H1 (cell line): ENCODE results near the gene WDR44. TPM values are rescaled to one million over a fixed set of nuclear protein-coding genes. Genes with fewer than 3 reads are reported as not detected.

ENCODE experiments used
- CTCF ChIA-PET: fragments of 300-600 bp; sonication (Branson Sonifier 250); formaldehyde crosslinking; loops from one replicate; lab custom pipeline; 2021; ENCODE audit not compliant: partially characterized antibody; lab: Charles Lee
- POLR2A ChIA-PET: fragments of 300-600 bp; sonication (Branson Sonifier 250); formaldehyde crosslinking; loops from one replicate; lab custom pipeline; 2021; ENCODE audit warnings: inconsistent platforms; ENCODE audit not compliant: partially characterized antibody; lab: Charles Lee
- DNase-seq, 2 experiments: peaks; one replicate each; pipeline versions ENCODE4 v3.0.0 to v3.0.0-alpha.2; 2010 to 2022; ENCODE audit warnings: low spot score in 2 of 2, low read depth in 1 of 2, mixed read lengths in 1 of 2
- FAIRE-seq: peaks from 2 replicates; lab custom pipeline; 2011; peaks lifted over from hg19 to GRCh38; lab: Jason Lieb, UNC
- H2AFZ ChIP-seq: 2 replicates; pipeline ENCODE4 v1.8.1; 2012; ENCODE audit warnings: low read length, inconsistent platforms
- H2AK5ac ChIP-seq: 2 replicates; pipeline ENCODE4 v1.6.1; 2013; ENCODE audit warnings: low read depth, low read length
- H2BK120ac ChIP-seq: replicated peaks from 2 replicates; pipeline ENCODE3; 2013; ENCODE audit warnings: low read depth, low read length, inconsistent platforms
- H2BK12ac ChIP-seq: 2 replicates; pipeline ENCODE4 v1.6.1; 2013; ENCODE audit warnings: low read depth, low read length
- H2BK15ac ChIP-seq: 2 replicates; pipeline ENCODE4 v1.6.1; 2013; ENCODE audit warnings: low read length
- H2BK20ac ChIP-seq: 2 replicates; pipeline ENCODE4 v1.6.1; 2013; ENCODE audit warnings: low read length
- H2BK5ac ChIP-seq: 2 replicates; pipeline ENCODE4 v1.6.1; 2013; ENCODE audit warnings: low read depth, low read length
- H3K14ac ChIP-seq: 2 replicates; pipeline ENCODE4 v1.6.1; 2013; ENCODE audit warnings: inconsistent platforms; ENCODE audit not compliant: insufficient read length
- H3K18ac ChIP-seq: 2 replicates; pipeline ENCODE4 v1.6.1; 2013; ENCODE audit warnings: low read length; ENCODE audit errors: extremely low read depth
- H3K23ac ChIP-seq: 2 replicates; pipeline ENCODE4 v1.6.1; 2013; ENCODE audit warnings: inconsistent platforms; ENCODE audit not compliant: insufficient read length
- H3K23me2 ChIP-seq: 2 replicates; pipeline ENCODE4 v1.6.1; 2013; ENCODE audit warnings: low read depth, low read length
- H3K27ac ChIP-seq: 2 replicates; pipeline ENCODE4 v1.6.1; 2011; ENCODE audit warnings: low read depth, low read length, inconsistent platforms
- H3K27me3 ChIP-seq, 4 experiments: replicated peaks in 1 of 4; 1 replicate in 1 of 4; 2 replicates in 3 of 4; pipeline versions ENCODE4 v1.6.1 to v1.8.1; 2011 to 2013; ENCODE audit warnings: low read length in 3 of 4, mild to moderate bottlenecking in 3 of 4, inconsistent platforms in 2 of 4, mixed read lengths in 2 of 4, moderate library complexity in 1 of 4; ENCODE audit not compliant: control insufficient read depth in 3 of 4, insufficient read depth in 3 of 4; ENCODE audit errors: extremely low read depth in 1 of 4
- H3K36me3 ChIP-seq, 4 experiments: 2 replicates each; pipeline versions ENCODE4 v1.6.1 to v1.8.1; 2011 to 2013; ENCODE audit warnings: mild to moderate bottlenecking in 4 of 4, low read length in 3 of 4, moderate library complexity in 2 of 4, control low read depth in 1 of 4, inconsistent platforms in 1 of 4; ENCODE audit not compliant: insufficient read depth in 4 of 4, control insufficient read depth in 2 of 4
- H3K4ac ChIP-seq: replicated peaks from 2 replicates; pipeline ENCODE3; 2013; ENCODE audit warnings: low read length, low read depth, mixed read lengths, inconsistent platforms; ENCODE audit not compliant: insufficient read length
- H3K4me1 ChIP-seq, 4 experiments: replicated peaks in 1 of 4; 1 replicate in 1 of 4; 2 replicates in 3 of 4; pipeline versions ENCODE4 v1.6.1 to v1.8.1; 2011 to 2013; ENCODE audit warnings: low read length in 3 of 4, inconsistent platforms in 2 of 4, mixed read lengths in 1 of 4; ENCODE audit not compliant: insufficient read depth in 4 of 4, control insufficient read depth in 3 of 4
- H3K4me2 ChIP-seq, 2 experiments: 2 replicates each; pipeline versions ENCODE4 v1.6.1 to v1.8.1; 2011 to 2013; ENCODE audit warnings: low read depth in 2 of 2, low read length in 2 of 2, control low read depth in 1 of 2, inconsistent platforms in 1 of 2, mild to moderate bottlenecking in 1 of 2; ENCODE audit not compliant: insufficient read depth in 1 of 2
- H3K4me3 ChIP-seq, 4 experiments: fragments of 200-600, 300-600 bp in 1 of 4; sonication (generic), shearing (Covaris generic), sonication (Bioruptor Twin) in 1 of 4; 2 replicates each; pipeline versions ENCODE4 v1.5.1 to v1.8.1; 2011 to 2016; ENCODE audit warnings: low read length in 4 of 4, low read depth in 3 of 4, control low read depth in 2 of 4, inconsistent platforms in 2 of 4, mild to moderate bottlenecking in 2 of 4, mixed read lengths in 1 of 4, moderate library complexity in 1 of 4; ENCODE audit not compliant: insufficient read depth in 2 of 4; ENCODE audit errors: extremely low read depth in 1 of 4
- H3K56ac ChIP-seq: replicated peaks from 2 replicates; pipeline ENCODE3; 2013; ENCODE audit warnings: low read depth, mild to moderate bottlenecking, mixed read lengths, low read length, inconsistent platforms; ENCODE audit not compliant: insufficient read length
- H3K79me1 ChIP-seq: 2 replicates; pipeline ENCODE4 v1.6.1; 2013; ENCODE audit warnings: low read depth, low read length, control low read depth
- H3K79me2 ChIP-seq, 2 experiments: 2 replicates each; pipeline versions ENCODE4 v1.6.1 to v1.8.1; 2012 to 2013; ENCODE audit warnings: low read length in 2 of 2, mild to moderate bottlenecking in 2 of 2, inconsistent platforms in 1 of 2; ENCODE audit not compliant: insufficient read depth in 2 of 2, control insufficient read depth in 1 of 2
- H3K9ac ChIP-seq, 4 experiments: replicated peaks in 1 of 4; 1 replicate in 1 of 4; 2 replicates in 3 of 4; pipeline versions ENCODE4 v1.6.1 to v1.8.1; 2011 to 2013; ENCODE audit warnings: low read depth in 3 of 4, low read length in 3 of 4, control low read depth in 2 of 4, mild to moderate bottlenecking in 2 of 4, moderate library complexity in 2 of 4, inconsistent platforms in 1 of 4; ENCODE audit errors: extremely low read depth in 1 of 4
- H3K9me3 ChIP-seq, 2 experiments: 2 replicates each; pipeline versions ENCODE4 v1.6.1 to v1.8.1; 2012 to 2013; ENCODE audit warnings: mild to moderate bottlenecking in 2 of 2, moderate library complexity in 2 of 2, control low read depth in 1 of 2, inconsistent platforms in 1 of 2, low read depth in 1 of 2, low read length in 1 of 2, mixed read lengths in 1 of 2; ENCODE audit not compliant: insufficient read depth in 2 of 2
- H4K20me1 ChIP-seq, 2 experiments: replicated peaks in 1 of 2; 2 replicates each; pipeline versions ENCODE3 to v1.8.1; 2011 to 2013; ENCODE audit warnings: inconsistent platforms in 2 of 2, low read length in 2 of 2, mild to moderate bottlenecking in 1 of 2; ENCODE audit not compliant: insufficient read depth in 2 of 2, control insufficient read depth in 1 of 2
- H4K5ac ChIP-seq: 2 replicates; pipeline ENCODE4 v1.6.1; 2013; ENCODE audit warnings: low read length, low read depth, mixed read lengths, inconsistent platforms; ENCODE audit not compliant: insufficient read length
- H4K8ac ChIP-seq: 2 replicates; pipeline ENCODE4 v1.8.0; 2013; ENCODE audit warnings: mild to moderate bottlenecking, moderate library complexity, low read length, inconsistent platforms; ENCODE audit not compliant: insufficient read depth; ENCODE audit errors: extremely low read depth
- H4K91ac ChIP-seq: replicated peaks from 2 replicates; pipeline ENCODE3; 2013; ENCODE audit warnings: low read length, mixed read lengths, inconsistent platforms; ENCODE audit not compliant: insufficient read length
- BRCA1 ChIP-seq: IDR thresholded peaks from 2 replicates; pipeline ENCODE4 v1.6.1; 2012; ENCODE audit warnings: low read depth, low read length, improper control_type of control experiment
- CHD1 ChIP-seq: IDR thresholded peaks from 2 replicates; pipeline ENCODE4 v1.6.1; 2012; ENCODE audit warnings: low read depth, low read length, improper control_type of control experiment
- CREB1 ChIP-seq: IDR thresholded peaks from 2 replicates; pipeline ENCODE4 v1.6.1; 2012; ENCODE audit warnings: inconsistent platforms
- POLR2AphosphoS5 ChIP-seq: IDR thresholded peaks from 2 replicates; pipeline ENCODE4 v1.6.1; 2011; ENCODE audit warnings: low read depth, low read length
- RAD21 ChIP-seq, 2 experiments: IDR thresholded peaks in 1 of 2; conservative IDR thresholded peaks in 1 of 2; 2 replicates each; pipeline ENCODE4 v1.6.1; 2011; ENCODE audit warnings: low read depth in 2 of 2, low read length in 2 of 2, improper control_type of control experiment in 1 of 2, inconsistent platforms in 1 of 2, mild to moderate bottlenecking in 1 of 2, moderate library complexity in 1 of 2
- RFX5 ChIP-seq: IDR thresholded peaks from 2 replicates; pipeline ENCODE4 v1.6.1; 2011; ENCODE audit warnings: low read depth, low read length, improper control_type of control experiment, borderline replicate concordance
- RNF2 ChIP-seq: fragments of 200-900, 300-1000 bp; sonication (generic); IDR thresholded peaks from 2 replicates; pipeline ENCODE4 v1.7.1; 2016; ENCODE audit warnings: borderline replicate concordance, low read depth, mild to moderate bottlenecking, antibody characterized with exemption, low read length; ENCODE audit not compliant: poor library complexity, severe bottlenecking; ENCODE audit errors: missing control alignments
- RXRA ChIP-seq: IDR thresholded peaks from 2 replicates; pipeline ENCODE4 v1.6.1; 2011; ENCODE audit warnings: low read depth, mild to moderate bottlenecking, low read length, moderate library complexity; ENCODE audit not compliant: insufficient read depth
- SAP30 ChIP-seq: fragments of 300-600 bp; sonication (generic); IDR thresholded peaks from 2 replicates; pipeline ENCODE4 v1.7.1; 2012; ENCODE audit warnings: low read length, moderate library complexity, mild to moderate bottlenecking, inconsistent platforms; ENCODE audit not compliant: insufficient read depth, insufficient replicate concordance
- SP1 ChIP-seq: IDR thresholded peaks from 2 replicates; pipeline ENCODE4 v1.6.1; 2011; ENCODE audit warnings: low read depth, low read length
- SP4 ChIP-seq: IDR thresholded peaks from 2 replicates; pipeline ENCODE4 v1.6.1; 2012; ENCODE audit warnings: low read length, inconsistent platforms
- SUZ12 ChIP-seq: fragments of 200-600 bp; sonication (generic); IDR thresholded peaks from 2 replicates; pipeline ENCODE4 v1.6.1; 2012; ENCODE audit warnings: mild to moderate bottlenecking, inconsistent platforms, low read length, moderate library complexity, mixed read lengths
- YY1 ChIP-seq: IDR thresholded peaks from 2 replicates; pipeline ENCODE4 v1.6.1; 2011; ENCODE audit warnings: low read depth, mild to moderate bottlenecking, low read length
- WGBS, 2 experiments: shearing (Covaris generic) in 1 of 2; methylation state at CpG; one replicate each; pipeline versions ENCODE4 v1.1.6 to v1.1.7; 2013 to 2015; ENCODE audit warnings: low lambda C conversion rate in 2 of 2, mixed read lengths in 2 of 2, inconsistent platforms in 1 of 2, low coverage in 1 of 2, missing lambda C conversion rate in 1 of 2; ENCODE audit not compliant: insufficient replicate concordance in 2 of 2, insufficient coverage in 1 of 2, insufficient read length in 1 of 2; ENCODE audit errors: extremely low coverage in 1 of 2, missing lambda C conversion rate in 1 of 2; 5-methylcytosine and 5-hydroxymethylcytosine counted together
- polyA plus RNA-seq, 7 experiments: library from polyadenylated mRNA; depleted of rRNA in 3 of 7; stranded (reverse) in 5 of 7; unstranded in 2 of 7; fragments of >200 nt in 5 of 7; fragments of 200-250 nt in 2 of 7; gene quantifications; 1 replicate in 5 of 7; 2 replicates in 1 of 7; 4 replicates in 1 of 7; pipeline versions ENCODE4 v1.2.1 to v1.2.3, GENCODE V29; 2011 to 2013; ENCODE audit warnings: missing spikeins in 2 of 7, mixed read lengths in 2 of 7
- total RNA-seq: library from RNA; stranded (reverse); fragmentation: NEBNext Ultra II Directional; extraction: Animal tissue kit (Norgen Biotek cat#: 25700); gene quantifications from 2 replicates; pipeline ENCODE4 v1.2.1, GENCODE V29; 2021
- TF ChIP-seq, protein P1 (sequence below): IDR thresholded peaks from 2 replicates; pipeline ENCODE4 v1.6.1; 2011; ENCODE audit warnings: low read length, improper control_type of control experiment

WDR44 gene
- total and polyA plus RNA-seq, 2 of the 8 experiments (the other 6 are each of a cell fraction or from before 2014, with no cell fraction given) = 5.1 to 17.2 TPM

DNA sequence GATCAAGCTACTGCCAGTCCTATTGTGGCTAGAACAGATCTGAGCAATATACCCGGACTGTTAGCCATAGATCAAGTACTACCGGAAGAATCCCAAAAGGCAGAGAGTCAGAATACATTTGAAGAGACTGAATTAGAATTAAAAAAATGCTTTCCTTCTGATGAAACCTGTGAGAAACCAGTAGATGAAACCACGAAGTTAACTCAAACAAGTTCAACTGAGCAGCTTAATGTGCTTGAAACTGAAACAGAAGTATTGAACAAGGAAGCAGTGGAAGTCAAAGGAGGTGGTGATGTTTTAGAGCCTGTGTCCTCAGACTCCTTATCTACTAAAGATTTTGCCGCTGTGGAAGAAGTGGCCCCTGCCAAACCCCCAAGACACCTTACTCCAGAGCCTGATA lies 46.8 kb downstream of the WDR44 start:
- Histone ChIP-seq H3K23ac (no peak overlapping the region), H3K56ac (no peak overlapping the region), H4K8ac (no peak overlapping the region), H3K4me1 (no peaks in the 10 kb centered on the region), H3K4ac (no peak overlapping the region), H2BK120ac (no peak overlapping the region), H2BK12ac (no peak overlapping the region), H4K5ac (no peak overlapping the region), H2BK20ac (no peak overlapping the region), H3K36me3 (peaks cover 0 to 11% (median 0%) of the 10 kb centered on the region in 4 experiments; a peak in 2 of 8 replicates), H3K79me2 (no peaks in the 10 kb centered on the region), H3K9me3 (no peaks in the 10 kb centered on the region), H4K20me1 (no peaks in the 10 kb centered on the region), H2BK5ac (no peak overlapping the region), H3K14ac (no peak overlapping the region), H3K4me2 (no peak overlapping the region), H3K23me2 (no peaks in the 10 kb centered on the region), H3K27ac (no peak overlapping the region), H3K18ac (no peak overlapping the region), H2AK5ac (no peak overlapping the region), H4K91ac (no peak overlapping the region), H2BK15ac (no peak overlapping the region), H3K9ac (no peak overlapping the region), H2AFZ (no peak overlapping the region), H3K4me3 (no peak overlapping the region), H3K27me3 (no peaks in the 10 kb centered on the region), H3K79me1 (no peaks in the 10 kb centered on the region)
- ChIA-PET CTCF (no interaction called here), POLR2A (no interaction called here)
- no peak for DNase-seq
- FAIRE-seq = no peak
- 94% methylated on average over 4 of the region's 4 CpGs; no CpG with 5 or more reads in 1 of the 2 experiments for WGBS, 2 experiments
- TF ChIP-seq RAD21 (IDR thresholded peaks at IDR 0.05 in 1 of 2, conservative IDR thresholded peaks at IDR 0.05 in 1 of 2; ENCODE audit: low read depth in 2 of 2, low read length in 2 of 2) (no peak), RFX5 (no peak), SP1 (no peak), YY1 (no peak), CREB1 (no peak), CHD1 (no peak), SAP30 (no peak), BRCA1 (no peak), RNF2 (no peak), POLR2AphosphoS5 (no peak), RXRA (no peak), SP4 (no peak), SUZ12 (no peak)
- TF ChIP-seq, protein P1, sequence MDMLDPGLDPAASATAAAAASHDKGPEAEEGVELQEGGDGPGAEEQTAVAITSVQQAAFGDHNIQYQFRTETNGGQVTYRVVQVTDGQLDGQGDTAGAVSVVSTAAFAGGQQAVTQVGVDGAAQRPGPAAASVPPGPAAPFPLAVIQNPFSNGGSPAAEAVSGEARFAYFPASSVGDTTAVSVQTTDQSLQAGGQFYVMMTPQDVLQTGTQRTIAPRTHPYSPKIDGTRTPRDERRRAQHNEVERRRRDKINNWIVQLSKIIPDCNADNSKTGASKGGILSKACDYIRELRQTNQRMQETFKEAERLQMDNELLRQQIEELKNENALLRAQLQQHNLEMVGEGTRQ = no peak
